ENCODE data around the gene PARD3.

The PARD3 gene

GRCh38 chr10:34061841-34062240, 753.3 kb downstream of the PARD3 start:
- DNase-seq (ENCODE audit: low read depth) = no peak
